CD4-positive, alpha-beta T cell (primary cell): ENCODE results near the gene TMEM63A. TPM values are rescaled to one million over a fixed set of nuclear protein-coding genes. Genes with fewer than 3 reads are reported as not detected.

Experiments
- ATAC-seq: fragments of 200-7000 bp; cut with Tn5 transposase; one replicate; pipeline ENCODE4 v1.10.0; 2022; ENCODE audit warnings: mild to moderate bottlenecking; ENCODE audit not compliant: poor library complexity
- CTCF ChIA-PET: fragments of 350-600 bp; sonication (Branson Sonifier 250); formaldehyde crosslinking; loops from one replicate; lab custom pipeline; 2021; ENCODE audit warnings: antibody characterized with exemption, inconsistent platforms; lab: Charles Lee
- POLR2A ChIA-PET: fragments of 350-600 bp; sonication (Branson Sonifier 250); formaldehyde crosslinking; loops from one replicate; lab custom pipeline; 2021; ENCODE audit warnings: antibody characterized with exemption, inconsistent platforms; lab: Charles Lee
- DNase-seq, 14 experiments: peaks; one replicate each; pipeline ENCODE4 v3.0.0-alpha.2; 2013 to 2020; ENCODE audit warnings: mixed read lengths in 2 of 14
- H3K27ac ChIP-seq, 2 donors: one replicate each; pipeline versions ENCODE4 v1.5.1 to v1.7.0; 2013; ENCODE audit warnings: low read length in 2 of 2, low read depth in 1 of 2, mild to moderate bottlenecking in 1 of 2
- H3K27me3 ChIP-seq, 2 experiments: 1 replicate in 1 of 2; 2 replicates in 1 of 2; pipeline versions ENCODE4 v1.6.1 to v1.7.0; 2013; ENCODE audit warnings: low read length in 2 of 2, control low read depth in 1 of 2, mild to moderate bottlenecking in 1 of 2, moderate library complexity in 1 of 2; ENCODE audit not compliant: insufficient read depth in 2 of 2, control insufficient read depth in 1 of 2
- H3K36me3 ChIP-seq: one replicate; pipeline ENCODE4 v1.6.1; 2013; ENCODE audit warnings: low read length, control low read depth; ENCODE audit not compliant: insufficient read depth
- H3K4me1 ChIP-seq: one replicate; pipeline ENCODE4 v1.6.1; 2013; ENCODE audit warnings: low read length, control low read depth; ENCODE audit not compliant: insufficient read depth
- H3K4me3 ChIP-seq: one replicate; pipeline ENCODE4 v1.5.1; 2013; ENCODE audit warnings: mild to moderate bottlenecking, low read length, moderate library complexity
- H3K9me3 ChIP-seq, 2 experiments: 1 replicate in 1 of 2; 2 replicates in 1 of 2; pipeline versions ENCODE4 v1.6.1 to v1.7.0; 2013; ENCODE audit warnings: low read length in 2 of 2, mild to moderate bottlenecking in 2 of 2, control low read depth in 1 of 2, moderate library complexity in 1 of 2; ENCODE audit not compliant: control insufficient read depth in 1 of 2, insufficient read depth in 1 of 2
- H3K27ac Mint-ChIP-seq: one replicate; pipeline ENCODE4 v1.8.0; 2020; ENCODE audit warnings: mixed read lengths
- H3K27me3 Mint-ChIP-seq: one replicate; pipeline ENCODE4 v1.8.0; 2021; ENCODE audit warnings: mixed read lengths
- H3K36me3 Mint-ChIP-seq: one replicate; pipeline ENCODE4 v1.8.0; 2021; ENCODE audit warnings: low read depth, mixed read lengths
- H3K4me1 Mint-ChIP-seq: one replicate; pipeline ENCODE4 v1.8.0; 2021; ENCODE audit warnings: low read depth, mixed read lengths
- H3K4me3 Mint-ChIP-seq: one replicate; pipeline ENCODE4 v1.8.0; 2020; ENCODE audit warnings: mild to moderate bottlenecking, mixed read lengths
- H3K9me3 Mint-ChIP-seq: one replicate; pipeline ENCODE4 v1.8.0; 2020; ENCODE audit warnings: mixed read lengths
- intact Hi-C, 2 experiments: fragments of 100-400 bp; cut with DNase I in 1 of 2; cut with micrococcal nuclease in 1 of 2; formaldehyde crosslinking; loops; one replicate each; pipeline versions ENCODE4 v1.15.1 to v1.9.0; 2023 to 2025; cut with DNase I, micrococcal nuclease
- total RNA-seq, 174 experiments: library from RNA in 2 of 174; stranded (reverse) in 2 of 174; gene quantifications; one replicate each; pipeline ENCODE4 v1.2.3 and lab custom pipeline; 2021 to 2026
- TF ChIP-seq, protein P1 (sequence below): fragments of 200-600 bp; IDR thresholded peaks from one replicate; pipeline ENCODE4 v1.8.0; 2022; ENCODE audit warnings: antibody characterized with exemption, mild to moderate bottlenecking

TMEM63A gene
- total RNA-seq, 2 experiments from 2014 or later: 199 to 204 TPM

DNA sequence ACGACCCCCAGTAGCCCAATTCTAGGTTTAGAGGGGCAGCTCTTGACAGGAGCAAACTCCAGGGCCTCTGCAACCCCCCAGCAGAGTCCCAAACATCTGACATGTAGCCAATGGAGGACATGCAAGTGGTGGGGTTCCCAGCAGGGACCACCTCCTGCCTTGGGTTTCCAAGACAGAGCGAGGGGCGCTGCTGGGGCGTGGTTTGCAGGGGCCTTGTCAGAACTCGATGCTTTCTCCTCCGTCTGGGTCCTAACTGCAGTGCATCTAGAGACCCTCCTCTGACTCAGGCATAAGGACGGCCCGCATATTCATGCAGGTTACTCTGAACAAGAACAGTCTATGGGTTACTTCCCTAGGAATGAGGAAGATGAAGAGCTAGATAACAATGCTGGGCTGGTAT is 55.1 kb downstream of the TMEM63A start:
- no peaks in the 10 kb centered on the region for H3K36me3 Mint-ChIP-seq
- no peak overlapping the region for H3K4me3 Mint-ChIP-seq
- H3K9me3 Mint-ChIP-seq: no peaks in the 10 kb centered on the region
- H3K27ac Mint-ChIP-seq: no peak overlapping the region
- intact Hi-C loops: no loop called here
- no peaks in the 10 kb centered on the region for H3K4me1 Mint-ChIP-seq
- Histone ChIP-seq H3K27me3 (no peaks in the 10 kb centered on the region), H3K4me3 (no peak overlapping the region), H3K27ac (no peak overlapping the region), H3K9me3 (no peaks in the 10 kb centered on the region), H3K4me1 (no peaks in the 10 kb centered on the region), H3K36me3 (no peaks in the 10 kb centered on the region)
- POLR2A ChIA-PET: interaction anchor here (1.3 kb wide), 1 partner anchor 55 kb away, joined by 3 read pairs; the partner anchor contains the start of gene TMEM63A
- TF ChIP-seq, protein P1, sequence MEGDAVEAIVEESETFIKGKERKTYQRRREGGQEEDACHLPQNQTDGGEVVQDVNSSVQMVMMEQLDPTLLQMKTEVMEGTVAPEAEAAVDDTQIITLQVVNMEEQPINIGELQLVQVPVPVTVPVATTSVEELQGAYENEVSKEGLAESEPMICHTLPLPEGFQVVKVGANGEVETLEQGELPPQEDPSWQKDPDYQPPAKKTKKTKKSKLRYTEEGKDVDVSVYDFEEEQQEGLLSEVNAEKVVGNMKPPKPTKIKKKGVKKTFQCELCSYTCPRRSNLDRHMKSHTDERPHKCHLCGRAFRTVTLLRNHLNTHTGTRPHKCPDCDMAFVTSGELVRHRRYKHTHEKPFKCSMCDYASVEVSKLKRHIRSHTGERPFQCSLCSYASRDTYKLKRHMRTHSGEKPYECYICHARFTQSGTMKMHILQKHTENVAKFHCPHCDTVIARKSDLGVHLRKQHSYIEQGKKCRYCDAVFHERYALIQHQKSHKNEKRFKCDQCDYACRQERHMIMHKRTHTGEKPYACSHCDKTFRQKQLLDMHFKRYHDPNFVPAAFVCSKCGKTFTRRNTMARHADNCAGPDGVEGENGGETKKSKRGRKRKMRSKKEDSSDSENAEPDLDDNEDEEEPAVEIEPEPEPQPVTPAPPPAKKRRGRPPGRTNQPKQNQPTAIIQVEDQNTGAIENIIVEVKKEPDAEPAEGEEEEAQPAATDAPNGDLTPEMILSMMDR: no peak
- no peaks in the 10 kb centered on the region for H3K27me3 Mint-ChIP-seq
- DNase-seq: no peak
- CTCF ChIA-PET: no interaction called here
- no peak for ATAC-seq

DNA sequence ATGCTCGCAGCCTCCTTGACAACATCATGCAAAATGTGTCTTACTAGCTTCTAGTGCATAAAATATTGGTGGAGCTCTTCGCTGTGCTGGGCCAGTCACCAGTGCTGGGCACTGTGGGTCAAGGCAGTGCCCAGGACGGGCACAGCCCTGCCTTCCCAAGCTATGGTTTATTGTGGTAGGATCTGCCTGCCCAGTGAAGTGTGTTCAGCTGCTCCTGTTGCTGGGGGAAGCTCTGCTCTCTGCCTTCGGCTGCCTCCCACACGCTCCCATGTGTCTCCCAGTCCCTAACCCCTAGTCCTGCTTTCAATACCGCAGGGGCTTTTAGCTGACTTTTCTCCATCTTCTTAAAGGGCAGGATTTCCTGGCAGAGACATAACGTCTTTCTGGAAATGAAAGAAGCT is 56.6 kb downstream of the TMEM63A start:
- H3K9me3 ChIP-seq: no peaks in the 10 kb centered on the region
- no peaks in the 10 kb centered on the region for H3K36me3 ChIP-seq
- H3K4me1 ChIP-seq: no peaks in the 10 kb centered on the region
- DNase-seq: no peak
- H3K27ac Mint-ChIP-seq: no peak overlapping the region
- intact Hi-C loops: no loop called here
- H3K9me3 Mint-ChIP-seq: no peaks in the 10 kb centered on the region
- H3K27me3 ChIP-seq: no peaks in the 10 kb centered on the region
- no peaks in the 10 kb centered on the region for H3K4me1 Mint-ChIP-seq
- no peak for ATAC-seq
- no peak overlapping the region for H3K4me3 Mint-ChIP-seq
- no peak overlapping the region for H3K4me3 ChIP-seq
- no peaks in the 10 kb centered on the region for H3K27me3 Mint-ChIP-seq
- ChIA-PET CTCF (no interaction called here), POLR2A (interaction anchor here (1.0 to 1.1 kb wide), 2 partner anchors 9 to 48 kb away, joined by 3 to 4 read pairs; partner anchors contain the start of gene SRP9)
- TF ChIP-seq, protein P1: no peak
- no peak overlapping the region for H3K27ac ChIP-seq
- H3K36me3 Mint-ChIP-seq: no peaks in the 10 kb centered on the region

DNA sequence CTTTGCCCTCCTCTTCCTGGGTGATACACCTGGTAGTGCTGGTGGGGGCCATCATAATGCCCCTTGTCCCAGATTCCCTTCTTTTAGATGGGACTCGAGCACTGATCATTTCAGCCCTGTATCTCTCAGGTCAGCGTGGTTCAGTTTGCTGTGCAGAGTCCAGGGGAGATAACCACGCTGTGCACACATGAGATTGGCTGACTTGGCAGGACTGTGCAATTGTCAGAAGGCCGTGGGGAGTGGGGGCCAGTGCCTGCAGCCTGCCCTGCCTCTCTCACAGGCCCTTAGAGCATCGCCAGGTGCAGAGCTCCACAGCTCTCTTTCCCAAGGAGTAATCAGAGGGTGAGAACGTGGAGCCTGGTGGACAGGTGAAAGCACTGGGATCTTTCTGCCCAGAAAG is 57.1 kb downstream of the TMEM63A start:
- TF ChIP-seq, protein P1: no peak
- DNase-seq (no peak), ATAC-seq (no peak)
- Histone ChIP-seq H3K27ac (no peak overlapping the region), H3K4me3 (no peak overlapping the region), H3K27me3 (no peaks in the 10 kb centered on the region), H3K36me3 (no peaks in the 10 kb centered on the region), H3K4me1 (no peaks in the 10 kb centered on the region), H3K9me3 (no peaks in the 10 kb centered on the region)
- ChIA-PET POLR2A (interaction anchor here (1.0 to 1.1 kb wide), 2 partner anchors 9 to 47 kb away, joined by 3 to 4 read pairs; partner anchors contain the start of gene SRP9), CTCF (no interaction called here)
- no peaks in the 10 kb centered on the region for H3K36me3 Mint-ChIP-seq
- intact Hi-C loops: no loop called here
- no peaks in the 10 kb centered on the region for H3K27me3 Mint-ChIP-seq
- H3K4me1 Mint-ChIP-seq: no peaks in the 10 kb centered on the region
- no peak overlapping the region for H3K4me3 Mint-ChIP-seq
- no peak overlapping the region for H3K27ac Mint-ChIP-seq
- no peaks in the 10 kb centered on the region for H3K9me3 Mint-ChIP-seq
